ELF-1 (cell line): Measurements from ENCODE around the gene LRIG1.
A peak's percentile ranks its signal among the peaks of the same experiment; 100 is the strongest.
"Not testable (repeated sequence)": the region's sequence is repeated elsewhere in the genome, so short reads cannot be mapped to it uniquely, and the experiment has no call there.

Experiments
- DNase-seq: peaks from one replicate; pipeline ENCODE4 v3.0.0-alpha.2; 2016; ENCODE audit warnings: low read depth, low spot score

The LRIG1 gene

DNA sequence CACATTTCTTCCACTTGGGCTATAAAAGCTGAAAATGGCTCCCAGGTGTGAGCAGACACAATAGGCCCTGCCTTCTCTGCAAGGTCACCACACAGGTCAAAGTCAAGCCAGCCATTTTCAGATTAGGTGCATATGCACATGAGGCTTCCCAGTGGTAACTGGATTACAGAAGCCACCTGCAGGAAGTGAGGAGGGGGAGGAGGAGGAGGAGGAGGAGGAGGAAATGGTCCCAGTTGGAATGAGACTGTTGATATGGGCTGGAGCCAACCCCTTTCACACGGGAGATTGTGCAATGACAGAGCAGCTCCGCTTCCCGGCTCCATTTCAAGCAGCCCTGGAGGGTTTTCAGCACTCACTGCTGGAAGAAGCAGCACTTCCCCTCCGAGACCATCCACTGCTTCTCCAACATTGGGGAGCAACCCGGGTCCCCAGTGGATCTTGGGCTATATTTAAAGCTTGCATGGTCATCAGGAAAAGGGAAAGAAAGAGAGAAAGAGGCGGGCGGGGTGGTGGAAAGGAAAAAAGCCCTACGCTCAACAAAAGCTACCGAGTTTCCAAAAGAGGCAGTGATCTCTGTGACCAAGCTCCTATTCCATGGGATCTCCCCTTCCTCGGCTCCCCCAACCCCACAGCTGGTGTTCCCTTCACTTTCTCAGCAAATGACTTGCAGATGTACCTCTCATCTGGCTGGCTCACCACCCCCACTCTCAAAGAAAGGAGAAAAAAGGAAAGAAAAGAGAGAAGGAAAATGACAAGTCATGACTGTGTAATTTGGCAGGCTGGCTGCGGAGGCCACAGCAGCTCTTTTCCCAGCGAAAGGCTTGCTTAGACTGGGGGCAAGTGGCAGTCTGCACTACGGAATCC lies 58.3 kb downstream of the LRIG1 start:
- peak; percentile 86 for DNase-seq

DNA sequence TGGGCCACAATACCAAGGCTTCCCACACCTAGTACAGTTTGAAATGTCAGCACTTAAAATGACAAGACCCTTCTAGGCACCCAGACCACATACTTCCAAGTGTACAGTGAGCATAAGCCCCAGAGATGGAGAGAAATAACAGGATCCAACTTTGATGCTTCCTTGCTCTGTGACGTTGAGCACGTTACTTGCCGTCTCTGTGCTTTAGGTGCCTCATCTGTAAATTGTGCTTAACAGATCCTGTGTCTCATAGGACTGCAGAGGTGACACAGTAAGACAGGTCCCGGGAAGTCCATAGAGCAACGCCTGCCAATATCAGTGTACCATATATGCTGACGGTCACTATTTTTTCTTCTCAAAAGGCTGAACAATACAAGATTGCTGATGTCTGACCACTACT lies 59.1 kb downstream of the LRIG1 start:
- no peak for DNase-seq

DNA sequence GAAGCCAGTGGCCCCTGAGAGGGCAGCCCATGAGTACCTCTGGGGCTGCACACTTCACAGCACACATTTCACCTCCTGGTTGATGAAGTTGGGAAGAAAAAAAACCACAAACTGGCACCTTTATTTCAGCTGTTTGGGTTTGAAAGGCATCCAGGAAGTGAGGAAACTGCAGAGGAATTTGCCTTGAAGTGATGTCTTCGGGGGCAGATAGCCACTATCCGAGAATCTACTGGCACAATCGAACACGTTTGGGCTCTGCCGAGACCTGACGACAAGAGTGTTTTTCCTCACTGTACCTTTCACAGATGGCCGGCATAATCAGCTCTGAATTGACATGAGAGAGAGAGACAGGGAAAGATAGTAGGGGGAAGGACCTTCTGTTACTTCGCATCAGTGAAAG lies 59.7 kb downstream of the LRIG1 start:
- peak; percentile 52 for DNase-seq

DNA sequence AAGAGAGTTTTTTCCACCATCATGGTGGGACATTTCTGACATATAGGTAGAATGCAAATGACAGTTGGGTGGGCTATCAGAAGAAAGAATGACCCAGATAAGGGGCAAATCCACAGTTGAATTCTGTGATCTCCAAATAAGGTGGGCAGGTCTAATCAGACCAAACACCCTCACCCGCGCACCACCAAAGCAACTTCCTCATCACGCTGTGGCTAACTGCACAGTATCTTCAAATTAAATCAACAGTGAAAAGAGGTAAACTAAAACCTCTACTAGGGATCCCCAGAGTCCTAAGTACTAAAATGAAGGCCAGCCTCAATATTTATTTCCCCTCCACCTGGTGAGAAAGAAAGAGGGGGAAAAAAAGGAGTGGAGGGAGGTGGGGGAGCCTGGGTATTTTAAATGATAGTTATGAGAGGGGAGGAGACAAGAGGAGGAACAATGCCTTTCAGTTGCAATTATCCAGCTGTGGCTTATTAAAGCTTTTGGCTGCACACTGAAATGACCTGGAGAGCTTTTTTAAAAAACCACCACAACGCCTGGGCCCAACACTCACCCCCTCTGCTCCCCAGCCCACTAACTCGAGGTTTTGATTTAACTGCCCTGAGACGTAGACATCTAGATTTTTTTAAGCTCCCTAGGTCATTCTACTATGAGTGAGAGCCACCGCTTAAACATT lies 61.0 kb downstream of the LRIG1 start:
- DNase-seq = no peak

DNA sequence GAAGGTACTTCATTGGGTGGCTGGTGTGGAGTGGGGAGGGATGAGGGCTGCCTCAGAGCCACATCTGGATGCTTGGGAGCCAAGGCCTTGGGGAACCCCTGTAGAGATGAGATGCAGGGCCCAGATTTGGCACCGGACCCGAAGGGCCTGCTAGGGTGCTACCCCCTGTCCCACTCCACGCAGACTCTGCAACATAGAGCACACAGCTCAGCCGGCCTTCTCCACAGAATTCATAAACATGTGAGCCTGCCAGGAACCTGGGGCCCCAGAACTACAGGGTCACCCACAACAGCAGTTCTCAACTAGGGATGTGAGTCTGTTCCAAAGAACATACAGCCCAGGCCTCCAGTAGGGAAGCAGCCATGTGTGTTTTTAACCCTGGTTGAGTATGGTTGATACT lies 62.8 kb downstream of the LRIG1 start:
- no peak for DNase-seq

DNA sequence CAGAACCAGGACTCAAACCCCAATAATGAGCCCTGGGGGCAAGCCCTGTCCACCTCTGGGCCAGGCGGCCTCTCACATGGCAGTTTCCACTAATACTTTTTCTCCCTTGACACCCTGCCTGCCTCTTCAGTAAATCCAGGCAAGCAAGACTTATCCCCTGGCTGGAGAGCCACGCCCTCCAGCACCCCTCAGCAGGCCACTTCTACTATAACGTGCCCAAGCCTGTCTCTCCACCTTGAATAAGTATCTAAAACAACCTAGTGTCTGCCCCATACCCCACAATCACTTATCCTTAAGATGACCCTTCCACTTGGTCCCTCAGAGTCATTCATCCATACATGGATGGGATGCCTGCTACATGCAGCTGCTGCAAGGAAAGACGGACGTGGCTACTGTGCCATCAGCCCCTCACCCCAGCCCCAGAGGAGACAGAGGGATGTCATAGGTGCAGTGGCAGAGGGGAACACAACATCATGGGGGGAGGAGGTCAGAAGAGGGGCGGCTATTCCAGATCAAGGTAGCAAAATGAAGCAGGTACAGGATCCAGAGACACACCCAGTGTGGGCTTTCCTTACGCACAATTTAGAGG lies 63.4 kb downstream of the LRIG1 start:
- DNase-seq = no peak

DNA sequence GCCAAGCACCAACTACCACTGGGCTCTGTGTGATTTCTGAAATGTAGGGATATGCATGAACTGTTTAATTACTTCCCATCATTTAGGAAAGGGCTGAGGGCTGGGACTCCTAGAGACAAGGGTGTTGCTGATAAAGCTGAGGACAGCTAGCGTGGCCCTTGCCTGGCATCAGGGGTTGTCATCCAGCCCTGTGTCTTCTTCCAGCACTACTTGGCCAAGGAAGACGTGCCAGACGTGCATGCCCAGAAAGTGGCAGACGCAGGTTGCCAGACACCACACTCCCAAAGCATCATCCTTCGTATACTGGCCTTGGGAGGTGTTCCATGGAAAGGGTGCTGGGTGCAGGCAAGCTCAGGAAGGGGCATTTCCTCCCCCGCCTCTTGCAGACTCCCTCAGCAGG lies 64.8 kb downstream of the LRIG1 start:
- DNase-seq = no peak

DNA sequence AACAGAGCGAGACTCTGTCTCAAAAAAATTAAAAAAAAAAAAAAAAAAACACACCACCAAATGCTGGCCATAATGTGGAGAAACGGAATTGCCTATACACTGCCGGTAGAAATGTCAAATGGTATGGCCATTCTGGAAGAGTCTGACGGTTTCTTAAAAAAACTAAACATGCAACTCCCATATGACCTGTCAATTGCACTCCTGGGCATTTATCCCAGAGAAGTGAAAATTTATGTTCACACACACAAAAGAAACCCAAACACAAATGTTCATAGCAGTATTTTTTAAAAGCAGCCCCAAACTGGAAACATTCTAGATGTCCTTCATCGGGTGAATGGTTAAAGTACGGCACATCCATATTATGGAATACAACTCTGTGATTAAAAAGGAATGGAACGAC lies 66.1 kb downstream of the LRIG1 start:
- no peak for DNase-seq

DNA sequence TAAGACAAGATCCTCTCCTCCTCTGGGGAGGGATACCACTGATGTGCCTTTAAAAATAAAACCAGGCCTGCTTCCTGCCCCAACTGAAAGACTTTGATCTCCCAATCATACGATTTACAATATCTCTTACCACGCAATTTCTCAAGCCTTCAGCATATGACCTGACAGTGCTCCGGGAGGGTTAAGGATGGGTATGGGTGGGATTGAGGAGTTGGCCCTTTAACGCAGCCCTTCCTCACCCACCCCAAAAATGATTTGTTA lies 67.4 kb downstream of the LRIG1 start:
- DNase-seq = no peak

DNA sequence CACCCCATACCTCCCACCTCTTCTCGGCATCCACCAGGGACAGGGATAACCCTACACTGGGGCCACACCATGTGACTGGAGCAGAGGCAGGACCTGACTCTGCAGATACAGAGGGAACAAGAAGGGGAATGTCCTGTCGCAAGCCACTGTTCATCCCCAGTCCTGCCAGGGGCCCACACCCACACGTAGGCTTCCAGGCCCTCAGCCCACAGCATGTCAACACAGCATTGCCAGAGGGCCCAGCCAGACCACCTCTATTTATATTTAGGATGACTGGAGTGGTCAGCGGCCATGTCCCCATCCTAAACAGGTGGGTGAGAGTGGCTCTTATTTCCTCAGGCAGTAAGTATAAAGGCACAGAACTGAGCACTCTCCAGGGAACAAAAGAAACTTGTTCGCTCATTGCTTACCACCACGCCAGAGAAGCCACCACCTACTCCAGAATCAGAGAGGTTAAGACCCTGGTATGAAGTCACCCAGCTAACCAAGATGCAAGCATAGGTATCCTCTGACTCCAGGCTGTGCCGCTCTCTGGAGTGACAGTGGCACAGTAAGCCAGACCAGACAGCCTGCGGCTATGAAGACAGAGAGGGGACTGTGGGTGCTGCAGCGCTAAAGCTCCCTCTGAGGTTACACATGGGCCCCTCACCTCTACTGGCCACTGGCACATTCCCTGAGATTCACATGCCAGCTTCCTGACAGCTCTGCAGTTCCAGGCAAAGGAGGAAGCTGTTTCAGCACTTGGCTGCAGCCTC lies 67.9 kb downstream of the LRIG1 start:
- no peak for DNase-seq

DNA sequence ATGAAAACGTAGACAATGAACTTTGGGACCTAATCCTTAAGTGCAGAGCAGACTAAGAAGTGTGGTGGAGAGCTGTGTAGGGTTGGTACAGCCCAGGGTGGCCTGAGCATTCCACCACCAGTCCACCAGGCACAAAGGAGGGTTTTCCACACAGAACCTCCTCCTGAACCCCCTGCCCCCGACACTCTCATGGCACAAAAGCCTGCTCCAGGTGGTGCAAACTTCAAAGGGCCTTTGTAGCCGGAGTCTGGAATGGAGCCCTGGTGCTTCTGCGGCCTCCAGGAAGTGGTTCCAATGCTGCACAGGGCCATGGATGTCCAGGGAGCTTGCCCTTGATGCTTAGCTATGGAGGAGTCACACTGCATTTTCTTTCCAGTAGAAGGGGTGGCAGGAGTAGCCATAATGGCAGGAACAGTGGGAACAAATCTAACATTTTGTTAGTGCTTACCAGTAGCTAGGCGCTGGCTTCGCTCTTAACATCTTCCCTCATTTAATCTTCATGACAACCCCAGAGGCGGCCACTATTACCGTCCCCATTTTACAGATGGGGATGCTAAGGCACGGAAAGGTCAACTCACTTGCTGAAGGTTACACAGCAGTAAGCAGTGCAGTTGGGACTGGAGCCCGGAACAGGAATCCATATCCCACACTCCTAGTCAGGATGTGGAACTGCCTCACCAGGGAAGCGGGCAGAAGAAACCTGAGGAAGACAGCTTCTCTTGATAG lies 68.6 kb downstream of the LRIG1 start:
- DNase-seq = no peak

DNA sequence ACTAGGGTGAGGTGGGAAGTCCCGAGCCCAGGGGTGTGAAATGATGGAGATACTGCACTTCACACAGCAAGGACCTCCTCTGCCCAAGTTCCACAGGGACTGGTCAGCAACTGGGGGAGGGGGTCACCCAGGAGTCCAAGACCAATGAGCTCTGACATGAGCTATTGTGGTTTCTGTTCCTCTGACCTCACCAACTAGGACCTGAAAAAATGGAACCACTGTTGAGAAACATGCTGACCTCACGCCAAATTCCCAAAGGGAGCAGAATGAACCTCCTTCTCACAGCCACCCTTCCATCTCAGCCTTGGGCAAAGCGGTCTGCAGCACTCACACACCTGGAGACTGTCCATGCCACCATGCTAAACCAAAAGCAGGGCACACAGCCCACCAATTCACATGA lies 69.3 kb downstream of the LRIG1 start:
- no peak for DNase-seq

DNA sequence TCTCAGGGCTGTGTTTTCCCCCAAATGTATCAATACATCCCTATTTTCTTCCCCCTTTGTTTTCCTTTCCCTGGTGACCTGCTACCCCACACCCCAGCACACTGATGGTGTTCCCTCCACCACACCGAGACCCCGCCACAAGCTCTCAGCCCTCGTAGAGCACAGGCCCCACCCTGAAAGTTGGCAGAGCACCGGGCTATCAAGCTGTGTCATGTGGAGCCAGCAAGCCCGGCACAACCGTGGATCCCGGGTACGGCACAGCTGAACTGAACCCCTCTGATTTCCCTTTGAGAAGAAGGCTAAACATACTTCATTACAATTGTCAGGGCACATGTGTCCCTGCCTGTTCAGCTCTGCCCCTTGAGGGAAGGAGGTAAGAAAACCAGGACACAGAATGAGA lies 69.9 kb downstream of the LRIG1 start:
- DNase-seq = no peak

DNA sequence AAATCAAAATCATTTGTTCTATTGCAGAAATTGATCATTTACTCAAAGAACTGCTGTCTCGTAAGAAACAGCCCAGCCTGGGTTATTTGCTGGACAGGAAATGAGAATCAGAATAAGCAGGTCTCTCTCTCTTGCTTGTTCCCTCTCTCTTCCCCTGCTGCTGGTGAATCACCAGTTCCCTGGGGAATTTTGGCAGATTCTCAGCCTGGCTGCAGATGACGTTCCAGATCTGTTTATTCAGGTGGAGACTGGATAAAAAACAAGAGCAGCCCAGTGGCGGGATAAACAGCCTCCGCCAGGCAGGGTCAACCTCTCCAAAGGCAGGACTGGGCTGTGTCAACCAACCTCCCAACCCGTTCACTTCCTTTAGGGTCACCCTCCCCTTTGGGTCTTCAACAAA lies 72.1 kb downstream of the LRIG1 start:
- DNase-seq = peak; percentile 76

DNA sequence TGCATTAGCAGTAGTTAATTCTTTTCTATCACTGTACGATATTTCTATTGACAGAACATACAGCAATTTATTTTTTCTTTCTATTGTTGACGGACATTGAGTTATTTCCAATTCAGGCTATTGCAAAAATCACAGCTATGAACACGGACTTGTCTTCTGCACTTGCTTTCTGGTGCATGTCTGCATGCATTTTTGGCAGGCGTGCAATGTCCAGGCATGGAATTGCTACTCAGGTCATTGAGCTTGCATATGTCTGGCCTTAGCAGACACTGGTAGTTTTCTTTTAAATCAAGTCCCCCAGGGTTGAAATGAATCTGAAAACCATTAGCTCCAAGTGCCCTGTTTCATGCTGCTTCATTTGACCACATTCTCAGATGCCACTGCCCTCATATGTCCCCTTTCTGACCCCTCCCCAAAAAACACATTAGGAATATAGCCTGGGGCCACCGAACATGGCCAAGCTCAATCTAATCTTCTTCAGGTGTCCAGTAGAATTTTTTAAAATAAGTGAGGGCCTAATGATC lies 72.8 kb downstream of the LRIG1 start:
- DNase-seq = no peak

DNA sequence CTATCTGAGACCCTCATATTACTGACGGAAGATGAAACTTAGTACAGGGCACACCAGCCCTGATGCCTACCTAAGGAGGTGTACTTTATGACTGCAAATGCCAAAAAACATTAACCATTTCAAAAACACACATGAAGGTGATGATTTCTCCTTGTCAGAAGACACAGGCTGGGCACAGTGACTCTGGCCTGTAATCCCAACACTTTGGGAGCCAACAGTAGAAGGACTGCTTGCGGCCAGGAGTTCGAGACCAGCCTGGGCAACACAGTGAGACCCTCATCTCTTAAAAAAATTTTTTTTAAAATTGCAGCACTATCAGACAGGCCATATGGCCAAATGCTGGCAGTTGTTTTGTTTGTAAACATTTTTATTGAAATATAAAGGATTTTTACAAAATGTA lies 73.5 kb downstream of the LRIG1 start:
- DNase-seq = no peak

DNA sequence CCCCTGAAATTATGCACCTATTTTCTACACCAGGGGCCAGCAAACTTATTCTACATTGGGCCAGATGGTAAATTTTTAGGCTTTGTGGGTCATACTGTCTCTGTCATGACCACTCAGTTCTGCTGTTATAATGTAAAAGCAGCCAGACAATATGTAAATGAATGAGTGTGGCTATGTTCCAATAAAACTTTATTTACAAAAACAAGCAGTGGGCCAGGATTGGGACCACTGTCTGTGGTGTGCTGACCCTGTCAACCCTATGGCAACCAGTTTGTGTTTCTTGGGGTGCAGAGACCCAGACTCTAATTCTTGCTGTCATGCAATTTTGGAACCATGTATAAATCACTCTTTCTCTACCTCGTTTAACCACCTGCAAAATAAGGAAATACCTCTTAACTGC lies 74.7 kb downstream of the LRIG1 start:
- no peak for DNase-seq

DNA sequence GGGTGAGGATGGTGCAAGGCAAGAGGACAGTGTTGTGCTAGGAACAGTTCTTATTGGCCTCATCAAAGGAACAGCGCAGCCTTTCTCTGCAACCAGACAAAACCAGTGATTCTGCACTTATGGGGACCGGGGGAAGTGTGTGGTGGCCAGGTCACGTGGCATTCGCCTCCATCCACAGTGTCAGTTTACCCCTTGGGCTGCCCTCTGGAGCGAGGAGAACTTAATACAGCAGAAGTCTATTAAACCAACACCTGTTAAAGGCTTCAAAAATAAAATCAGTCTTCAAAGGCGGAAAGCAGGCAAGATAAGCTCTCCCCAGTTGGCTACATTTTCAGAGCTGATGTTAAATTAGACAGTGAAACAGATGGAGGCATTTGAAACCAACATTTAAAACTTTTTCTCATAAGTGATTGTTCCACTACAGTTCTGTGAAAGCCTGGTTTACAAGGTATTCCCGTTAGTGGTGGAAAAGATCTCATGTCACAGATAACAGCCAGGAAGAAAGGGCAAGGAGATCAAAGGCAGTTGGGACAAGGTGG lies 75.2 kb downstream of the LRIG1 start:
- DNase-seq = no peak

DNA sequence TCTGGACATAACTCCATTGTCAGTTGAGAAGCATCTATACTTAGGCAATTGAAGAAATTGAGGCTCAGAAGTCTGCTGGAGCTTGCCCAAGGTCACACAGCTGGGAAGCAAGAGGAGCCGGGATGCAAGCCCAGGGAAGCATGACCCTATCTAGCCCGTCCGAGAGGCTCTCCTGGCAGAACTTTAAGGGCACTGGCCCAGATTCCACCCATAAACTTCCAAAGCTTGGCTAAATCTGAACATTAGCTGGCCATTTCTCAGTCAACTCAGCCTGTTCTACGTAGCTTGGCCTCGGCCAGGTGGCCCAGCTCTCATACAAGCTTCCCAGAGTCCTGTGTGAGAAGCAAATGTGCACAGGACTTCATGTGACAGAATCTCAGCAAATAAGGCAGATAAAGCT lies 75.8 kb downstream of the LRIG1 start:
- no peak for DNase-seq

DNA sequence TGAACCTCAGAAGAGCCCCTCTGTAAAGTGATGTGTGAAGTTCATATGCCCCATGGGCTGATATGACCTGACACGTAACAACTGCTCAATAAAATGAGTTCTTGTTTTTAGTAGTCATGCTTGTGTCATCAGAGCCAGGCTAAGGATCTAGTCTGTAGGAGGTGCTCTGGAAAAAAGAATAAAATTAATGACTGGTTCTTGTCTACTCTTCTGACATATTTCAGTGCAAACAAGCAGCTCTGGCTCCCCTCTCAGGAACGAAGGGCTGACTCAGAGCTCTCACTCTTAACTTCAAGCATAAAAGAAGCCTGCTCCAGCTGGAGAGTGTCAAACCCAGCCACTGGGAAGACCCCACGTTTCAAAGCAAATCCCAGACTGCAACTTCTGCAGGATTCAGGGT lies 77.0 kb downstream of the LRIG1 start:
- DNase-seq = no peak

DNA sequence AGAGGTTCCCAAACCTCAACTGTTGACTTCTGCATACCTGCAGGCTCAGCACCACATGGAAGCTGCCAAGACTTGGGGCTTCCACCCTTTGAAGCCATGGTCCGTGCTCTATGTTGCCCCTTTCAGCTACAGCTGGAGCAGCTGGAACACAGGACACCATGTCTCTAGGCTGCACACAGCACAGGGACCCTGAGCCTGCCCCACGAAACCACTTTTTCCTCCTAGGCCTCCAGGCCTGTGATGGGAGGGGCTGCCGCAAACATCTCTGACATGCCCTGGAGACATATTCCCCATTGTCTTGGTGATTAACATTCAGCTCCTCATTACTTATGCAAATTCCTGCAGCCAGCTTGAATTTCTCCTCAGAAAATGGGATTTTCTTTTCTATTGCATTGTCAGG lies 78.9 kb downstream of the LRIG1 start:
- not testable (repeated sequence) for DNase-seq
